OCI-LY1 (cell line): ENCODE results near the gene CFAP65.

Experiments
- CTCF ChIP-seq: fragments of 200-600 bp; sonication (generic), shearing (Covaris generic); IDR thresholded peaks from 2 replicates; pipeline ENCODE4 v1.5.1; 2017; ENCODE audit warnings: mild to moderate bottlenecking, antibody characterized with exemption, low read length, moderate library complexity, mixed read lengths
- EZH2 ChIP-seq: fragments of 200-600 bp; sonication (generic), shearing (Covaris generic); IDR thresholded peaks from 2 replicates; pipeline ENCODE4 v1.8.0; 2017; ENCODE audit warnings: borderline replicate concordance, mixed run types, mild to moderate bottlenecking, antibody characterized with exemption, low read length, moderate library complexity, mixed read lengths

- no peak for TF ChIP-seq CTCF
- no peak for TF ChIP-seq EZH2
These were observed 47.7 kb downstream of the CFAP65 start, which contains the start of gene CRYBA2 for GRCh38 chr2:218993345-218994315.
